Lower lobe of right lung (tissue), 2 donors: Measurements from ENCODE around the gene NTM. TPM values are rescaled to one million over a fixed set of nuclear protein-coding genes. Genes with fewer than 3 reads are reported as not detected.

Experiments used
- ATAC-seq, 2 donors: fragments of 200-7000 bp; cut with Tn5 transposase; one replicate each; pipeline ENCODE4 v1.9.1; 2020 to 2022; ENCODE audit warnings: mild to moderate bottlenecking in 2 of 2, moderate library complexity in 2 of 2
- DNase-seq: peaks from one replicate; pipeline ENCODE4 v3.0.0-alpha.2; 2020
- H3K27ac ChIP-seq: fragments of 200-600 bp; one replicate; pipeline ENCODE4 v1.8.0; 2022
- H3K27me3 ChIP-seq: fragments of 200-600 bp; one replicate; pipeline ENCODE4 v1.8.0; 2022; ENCODE audit warnings: low read depth
- H3K36me3 ChIP-seq: fragments of 200-600 bp; one replicate; pipeline ENCODE4 v1.8.0; 2022; ENCODE audit warnings: mild to moderate bottlenecking
- H3K4me1 ChIP-seq: fragments of 200-600 bp; one replicate; pipeline ENCODE4 v1.8.0; 2022
- H3K4me3 ChIP-seq: fragments of 200-600 bp; one replicate; pipeline ENCODE4 v1.8.0; 2022; ENCODE audit warnings: mild to moderate bottlenecking
- H3K9me3 ChIP-seq: fragments of 200-600 bp; one replicate; pipeline ENCODE4 v1.8.0; 2022
- intact Hi-C: fragments of 100-400 bp; cut with DNase I; formaldehyde crosslinking; loops from one replicate; pipeline ENCODE4 v1.11.0; 2022
- total RNA-seq: library from RNA; stranded (reverse); fragmentation: NEBNext Ultra II Directional; extraction: Animal tissue kit (Norgen Biotek cat#: 25700); gene quantifications from one replicate; pipeline ENCODE4 v1.2.1, GENCODE V29; 2021
- TF ChIP-seq, protein P1 (sequence below): fragments of 200-600 bp; IDR thresholded peaks from one replicate; pipeline ENCODE4 v1.8.0; 2022; ENCODE audit warnings: antibody characterized with exemption, mild to moderate bottlenecking
- donor health status: DM: no; HTN: yes; CAD: no; lungs with severe emphysema.

NTM gene
- total RNA-seq, 1 donor from 2014 or later, result 2.3 TPM

DNA sequence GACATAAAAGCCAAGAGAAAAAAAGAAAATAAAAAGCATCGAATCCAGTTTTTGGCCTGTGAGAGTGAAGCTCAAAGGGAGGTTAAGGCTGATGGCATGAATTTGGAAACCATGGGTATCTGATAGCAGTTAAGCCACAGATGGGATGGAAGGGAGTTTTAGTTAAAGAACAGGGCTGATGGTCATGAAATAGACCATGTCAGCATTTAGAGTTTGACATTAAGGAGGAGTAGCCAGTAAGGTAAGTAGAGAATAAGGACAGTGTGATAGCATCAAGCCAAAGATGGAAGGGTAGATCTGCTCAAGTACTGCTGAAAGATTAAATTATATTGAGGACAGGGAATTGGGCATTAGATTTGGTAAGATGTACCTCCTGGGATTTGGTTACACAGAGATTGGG, 826.5 kb downstream of the NTM start:
- intact Hi-C loops, result no loop called here
- ATAC-seq (no peak), DNase-seq (no peak)
- Histone ChIP-seq H3K4me1 (no peaks in the 10 kb centered on the region), H3K27ac (no peak overlapping the region), H3K9me3 (no peaks in the 10 kb centered on the region), H3K27me3 (no peaks in the 10 kb centered on the region), H3K4me3 (no peak overlapping the region), H3K36me3 (no peaks in the 10 kb centered on the region)
- TF ChIP-seq, protein P1, sequence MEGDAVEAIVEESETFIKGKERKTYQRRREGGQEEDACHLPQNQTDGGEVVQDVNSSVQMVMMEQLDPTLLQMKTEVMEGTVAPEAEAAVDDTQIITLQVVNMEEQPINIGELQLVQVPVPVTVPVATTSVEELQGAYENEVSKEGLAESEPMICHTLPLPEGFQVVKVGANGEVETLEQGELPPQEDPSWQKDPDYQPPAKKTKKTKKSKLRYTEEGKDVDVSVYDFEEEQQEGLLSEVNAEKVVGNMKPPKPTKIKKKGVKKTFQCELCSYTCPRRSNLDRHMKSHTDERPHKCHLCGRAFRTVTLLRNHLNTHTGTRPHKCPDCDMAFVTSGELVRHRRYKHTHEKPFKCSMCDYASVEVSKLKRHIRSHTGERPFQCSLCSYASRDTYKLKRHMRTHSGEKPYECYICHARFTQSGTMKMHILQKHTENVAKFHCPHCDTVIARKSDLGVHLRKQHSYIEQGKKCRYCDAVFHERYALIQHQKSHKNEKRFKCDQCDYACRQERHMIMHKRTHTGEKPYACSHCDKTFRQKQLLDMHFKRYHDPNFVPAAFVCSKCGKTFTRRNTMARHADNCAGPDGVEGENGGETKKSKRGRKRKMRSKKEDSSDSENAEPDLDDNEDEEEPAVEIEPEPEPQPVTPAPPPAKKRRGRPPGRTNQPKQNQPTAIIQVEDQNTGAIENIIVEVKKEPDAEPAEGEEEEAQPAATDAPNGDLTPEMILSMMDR, result no peak

DNA sequence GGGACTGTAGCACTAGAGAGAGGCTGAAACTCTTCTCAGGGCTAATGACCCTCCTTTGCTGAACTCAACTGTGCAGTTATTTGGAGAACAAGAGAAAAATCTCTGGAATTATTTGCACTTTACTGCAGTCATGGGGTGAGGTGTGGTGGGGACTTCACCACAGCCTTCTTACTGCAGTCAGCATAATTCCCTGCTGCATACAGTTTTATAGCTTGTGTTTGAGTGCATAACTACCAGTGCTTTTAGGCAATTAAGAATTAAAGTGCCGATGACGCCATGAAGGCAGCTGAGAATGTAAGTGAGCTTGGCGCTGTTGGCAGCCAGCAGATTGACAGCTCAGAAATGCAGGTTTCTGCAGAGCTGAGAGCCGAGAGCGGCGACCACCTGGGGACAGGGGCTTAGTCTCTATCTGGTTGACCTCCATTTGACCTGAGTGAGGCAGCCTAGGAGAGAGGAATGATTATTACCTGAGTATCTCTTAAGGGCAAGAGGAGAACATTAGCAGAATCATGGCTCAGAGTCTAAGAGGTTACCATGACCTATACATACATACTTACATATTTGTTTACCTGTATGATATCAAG, 830.0 kb downstream of the NTM start:
- ATAC-seq, result peak; percentile 76 to 87
- intact Hi-C loops, result no loop called here

DNA sequence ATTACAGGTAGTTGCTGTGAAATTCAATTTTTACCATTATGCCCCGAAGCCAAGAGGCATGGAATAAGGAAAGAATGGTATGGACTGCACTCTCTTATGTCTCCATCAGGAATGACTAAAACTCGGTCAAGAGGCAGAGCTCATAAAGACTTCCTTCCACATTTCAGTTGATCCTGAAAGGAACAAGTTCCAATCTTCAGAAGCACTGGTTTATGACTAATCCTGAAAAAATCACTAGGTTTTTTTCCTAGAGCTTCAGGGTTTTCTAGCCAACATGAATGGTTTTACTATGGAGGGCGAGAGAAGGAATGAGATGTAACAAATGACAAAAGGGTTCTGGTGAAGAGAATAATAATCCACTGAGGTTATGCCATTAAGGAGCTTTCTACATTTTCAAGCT, 832.2 kb downstream of the NTM start:
- no peaks in the 10 kb centered on the region for H3K9me3 ChIP-seq
- DNase-seq, result no peak
- intact Hi-C loops, result no loop called here
- no peak overlapping the region for H3K4me3 ChIP-seq
- H3K27ac ChIP-seq, result no peak overlapping the region
- no peaks in the 10 kb centered on the region for H3K27me3 ChIP-seq
- no peak for ATAC-seq
- TF ChIP-seq, protein P1, result no peak
- no peaks in the 10 kb centered on the region for H3K4me1 ChIP-seq
- no peaks in the 10 kb centered on the region for H3K36me3 ChIP-seq

More for the DNA sequence above, 830.0 kb downstream of the NTM start:
- H3K27me3 ChIP-seq, result no peaks in the 10 kb centered on the region
- no peak overlapping the region for H3K4me3 ChIP-seq
- no peak overlapping the region for H3K27ac ChIP-seq
- no peaks in the 10 kb centered on the region for H3K36me3 ChIP-seq
- H3K4me1 ChIP-seq, result no peaks in the 10 kb centered on the region
- H3K9me3 ChIP-seq, result no peaks in the 10 kb centered on the region
- no peak for DNase-seq
- TF ChIP-seq, protein P1, result no peak

DNA sequence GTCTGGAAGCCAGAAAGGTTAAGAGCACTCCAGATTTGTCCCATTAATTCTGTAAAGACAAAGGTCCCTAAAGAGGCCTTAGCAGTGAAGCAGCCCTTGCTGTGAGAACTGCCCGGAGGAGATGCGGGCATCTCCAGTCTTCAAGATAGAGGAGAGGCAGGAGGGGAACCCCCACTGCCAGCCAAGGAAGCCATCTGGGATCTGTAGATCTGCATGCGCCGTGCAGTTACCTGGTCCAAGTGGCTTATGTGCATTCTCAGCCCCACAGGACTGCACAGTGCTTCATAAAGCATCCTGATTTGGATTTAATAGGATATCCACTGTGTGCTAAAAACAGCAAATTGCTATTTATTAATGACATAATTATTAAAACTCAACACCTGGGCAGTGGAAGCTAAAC, 834.6 kb downstream of the NTM start:
- TF ChIP-seq, protein P1, result no peak
- Histone ChIP-seq H3K27ac (no peak overlapping the region), H3K4me1 (no peaks in the 10 kb centered on the region), H3K27me3 (no peaks in the 10 kb centered on the region), H3K9me3 (no peaks in the 10 kb centered on the region), H3K4me3 (no peak overlapping the region), H3K36me3 (no peaks in the 10 kb centered on the region)
- DNase-seq (no peak), ATAC-seq (no peak)
- intact Hi-C loops, result no loop called here

DNA sequence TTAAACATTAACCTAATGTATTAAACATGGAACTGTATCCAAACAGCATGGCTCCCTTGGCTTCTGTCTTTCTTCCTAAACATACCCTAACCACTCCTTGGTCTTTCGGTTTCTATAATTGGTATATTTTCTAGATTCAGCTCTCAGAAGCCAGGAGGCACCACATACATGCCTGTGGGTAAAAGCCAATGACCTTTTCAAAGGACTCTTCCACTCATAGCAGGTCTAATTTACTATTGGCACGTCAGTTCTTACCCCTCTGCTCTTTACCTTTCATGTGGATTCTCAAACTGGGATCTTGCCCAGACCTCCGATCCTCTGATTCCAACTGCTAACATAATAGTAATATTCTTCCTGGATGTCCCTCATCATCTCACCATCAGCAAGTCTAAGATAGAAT, 835.1 kb downstream of the NTM start:
- DNase-seq (no peak), ATAC-seq (no peak)
- intact Hi-C loops, result no loop called here
- no peak overlapping the region for H3K27ac ChIP-seq
- no peaks in the 10 kb centered on the region for H3K27me3 ChIP-seq
- H3K4me1 ChIP-seq, result no peaks in the 10 kb centered on the region
- TF ChIP-seq, protein P1, result no peak
- H3K9me3 ChIP-seq, result no peaks in the 10 kb centered on the region
- no peak overlapping the region for H3K4me3 ChIP-seq
- no peaks in the 10 kb centered on the region for H3K36me3 ChIP-seq

DNA sequence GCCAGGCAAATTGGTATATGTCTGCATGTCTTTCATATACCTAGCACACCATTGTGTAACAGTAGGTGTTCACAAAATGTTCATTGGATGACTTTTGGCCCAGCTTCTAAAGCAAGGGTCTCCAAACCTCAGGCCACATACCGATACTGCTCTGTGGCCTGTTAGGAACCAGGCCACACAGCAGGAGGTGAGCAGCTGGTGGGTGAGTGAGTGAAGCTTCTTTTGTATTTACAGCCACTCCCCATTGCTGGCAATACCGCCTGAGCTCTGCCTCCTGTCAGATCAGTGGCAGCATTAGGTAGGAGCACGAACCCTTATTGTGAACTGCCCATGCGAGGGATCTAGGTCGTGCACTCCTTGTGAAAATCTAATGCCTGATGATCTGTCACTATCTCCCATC, 836.6 kb downstream of the NTM start:
- ATAC-seq (no peak), DNase-seq (no peak)
- H3K9me3 ChIP-seq, result no peaks in the 10 kb centered on the region

More for the DNA sequence above, 836.6 kb downstream of the NTM start:
- H3K36me3 ChIP-seq, result no peaks in the 10 kb centered on the region
- no peak overlapping the region for H3K27ac ChIP-seq
- intact Hi-C loops, result no loop called here
- TF ChIP-seq, protein P1, result no peak
- H3K4me1 ChIP-seq, result no peaks in the 10 kb centered on the region
- no peak overlapping the region for H3K4me3 ChIP-seq
- no peaks in the 10 kb centered on the region for H3K27me3 ChIP-seq
